GM19463 (cell line): ENCODE data around the gene C14orf132.

Experiments
- ATAC-seq: cut with Tn5 transposase; IDR thresholded peaks from one replicate; pipeline ENCODE4 v1.9.1; 2021; ENCODE audit warnings: mild to moderate bottlenecking, moderate library complexity; ENCODE audit not compliant: unreplicated experiment

Gene C14orf132

DNA sequence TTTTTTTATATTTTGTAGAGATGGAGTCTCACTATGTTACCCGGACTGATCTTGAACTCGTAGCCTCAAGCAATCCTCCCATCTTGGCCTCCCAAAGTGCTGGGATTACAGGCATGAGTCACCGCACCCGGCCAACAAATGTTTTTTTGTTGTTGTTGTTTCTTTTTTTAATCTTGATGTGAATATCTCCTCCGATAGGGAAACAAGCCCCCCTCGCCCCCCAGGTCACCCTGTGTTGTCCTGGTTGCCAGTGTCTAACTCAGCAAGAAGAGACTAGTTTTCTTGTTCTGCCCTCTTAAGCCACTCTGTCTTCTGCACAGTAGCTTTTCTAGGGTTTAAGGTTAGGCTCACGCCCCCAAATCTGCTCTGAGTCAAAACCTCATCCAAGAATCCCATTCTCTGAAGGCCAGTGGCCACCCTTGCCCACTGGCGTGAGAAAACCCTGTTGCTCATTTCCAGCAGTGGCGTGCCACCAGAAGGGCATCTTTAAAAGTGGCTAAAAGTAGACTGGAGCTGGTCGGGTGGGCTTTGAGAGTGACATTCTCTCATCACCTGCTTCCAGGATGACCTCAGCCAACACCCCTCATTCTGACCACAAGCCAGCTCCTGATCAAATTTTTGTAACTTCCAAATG lies 42.7 kb downstream of the C14orf132 start:
- no peak for ATAC-seq

DNA sequence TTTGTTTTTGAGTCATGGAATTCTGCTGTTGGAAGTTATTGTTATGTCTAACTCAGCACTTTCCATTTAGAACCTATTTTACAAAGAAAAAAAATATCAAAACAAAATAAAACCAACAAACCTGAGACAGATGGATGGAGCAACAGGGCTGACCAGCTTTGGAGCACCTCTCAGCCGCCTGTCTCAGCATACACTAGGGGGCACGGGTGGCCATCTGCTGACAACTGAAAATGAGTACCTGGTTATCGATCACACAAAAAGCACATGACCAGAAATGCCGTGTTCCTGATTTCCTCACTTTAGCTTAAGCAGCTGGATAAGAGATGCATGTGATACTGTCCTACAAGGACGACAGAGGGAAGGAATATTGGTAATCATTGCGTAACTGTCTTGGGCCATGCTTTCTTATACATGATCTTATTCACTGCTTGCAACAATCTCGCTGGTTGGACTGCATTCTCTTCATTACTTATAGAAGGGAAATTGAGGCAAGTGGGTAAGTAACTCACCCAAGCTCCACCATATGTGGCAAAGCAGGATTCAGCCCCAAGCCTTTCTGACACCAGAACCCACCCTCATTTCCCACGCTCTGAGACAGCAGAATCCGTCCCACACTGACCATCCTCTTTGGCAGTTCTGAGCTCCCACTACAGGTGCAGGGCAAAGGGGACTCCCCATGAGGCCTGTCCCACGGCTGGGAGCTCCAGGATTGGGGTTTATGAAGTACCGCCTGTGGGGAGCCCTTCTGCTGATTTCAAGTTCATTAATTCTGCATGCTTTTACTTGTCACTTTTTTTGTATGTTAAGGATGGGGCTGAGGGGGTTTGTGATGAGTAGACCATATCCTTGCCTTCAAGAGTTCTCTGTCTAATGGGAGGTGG lies 43.5 kb downstream of the C14orf132 start:
- ATAC-seq: no peak

DNA sequence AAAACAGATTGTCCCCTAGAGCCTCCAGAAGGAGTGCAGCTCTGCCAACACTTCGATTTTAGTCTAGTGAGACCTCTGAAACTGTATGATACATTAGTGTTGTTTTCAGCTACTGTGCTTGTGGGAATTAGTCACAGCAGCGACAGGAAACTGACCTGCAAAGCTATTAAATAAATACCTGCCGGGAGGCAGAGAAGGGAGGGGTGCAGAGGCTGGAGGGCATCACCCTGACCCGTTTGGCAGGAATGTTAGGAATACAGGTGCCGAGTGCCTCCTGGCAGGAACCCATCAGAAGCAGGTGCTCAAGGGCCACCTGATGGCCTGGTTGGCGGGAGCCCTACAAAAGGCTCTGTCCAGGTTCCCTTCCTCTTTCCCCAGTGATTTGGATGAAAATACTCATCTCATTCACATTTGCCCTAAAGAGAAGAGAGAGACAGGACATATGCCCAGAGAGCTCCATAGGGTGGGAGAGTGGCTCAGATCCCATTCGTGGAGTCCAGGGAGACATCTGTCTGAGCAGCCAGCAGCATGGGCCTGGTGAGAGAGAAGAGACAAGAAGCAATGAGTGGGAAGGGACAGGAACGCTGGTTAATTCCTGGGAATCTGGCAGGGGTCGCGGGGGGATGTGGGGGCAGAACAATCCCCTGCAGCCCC lies 44.6 kb downstream of the C14orf132 start:
- no peak for ATAC-seq

DNA sequence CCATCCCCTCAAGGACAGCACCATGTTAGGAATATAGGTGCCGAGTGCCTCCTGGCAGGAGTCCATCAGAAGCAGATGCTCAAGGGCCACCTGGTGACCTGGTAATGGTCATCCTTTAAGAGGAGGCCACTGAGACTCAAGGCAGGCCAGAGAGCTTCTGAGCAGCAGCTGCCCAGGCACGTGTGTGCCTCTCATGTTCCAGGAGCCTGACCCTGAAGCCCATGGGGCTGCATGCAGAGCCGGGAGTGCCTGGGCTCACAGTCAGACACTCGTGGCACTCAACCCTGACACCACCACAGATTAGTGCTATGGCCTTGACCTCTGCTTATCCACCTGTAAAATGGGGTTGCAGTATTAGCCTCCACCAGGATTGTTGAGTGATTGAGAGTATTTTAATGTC lies 45.6 kb downstream of the C14orf132 start:
- ATAC-seq: no peak

DNA sequence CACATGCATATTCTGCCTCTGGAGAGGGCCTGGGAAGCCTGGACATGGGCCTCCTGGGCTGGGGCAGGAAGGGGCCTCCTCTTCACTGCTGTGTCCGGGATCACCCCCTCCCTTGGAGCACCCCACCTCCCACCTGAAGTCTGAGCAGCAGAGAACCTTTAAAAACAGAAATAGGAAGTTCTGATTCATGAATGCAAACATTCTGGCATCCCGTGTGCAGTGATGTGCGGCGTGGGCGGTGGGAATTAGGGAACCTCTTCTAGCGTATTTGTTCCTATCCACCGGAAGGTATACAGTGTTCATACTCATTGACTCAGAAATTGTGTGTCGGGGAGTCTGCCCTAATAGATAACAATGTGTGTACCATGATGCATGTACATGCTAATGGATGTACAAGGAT lies 46.2 kb downstream of the C14orf132 start:
- no peak for ATAC-seq

DNA sequence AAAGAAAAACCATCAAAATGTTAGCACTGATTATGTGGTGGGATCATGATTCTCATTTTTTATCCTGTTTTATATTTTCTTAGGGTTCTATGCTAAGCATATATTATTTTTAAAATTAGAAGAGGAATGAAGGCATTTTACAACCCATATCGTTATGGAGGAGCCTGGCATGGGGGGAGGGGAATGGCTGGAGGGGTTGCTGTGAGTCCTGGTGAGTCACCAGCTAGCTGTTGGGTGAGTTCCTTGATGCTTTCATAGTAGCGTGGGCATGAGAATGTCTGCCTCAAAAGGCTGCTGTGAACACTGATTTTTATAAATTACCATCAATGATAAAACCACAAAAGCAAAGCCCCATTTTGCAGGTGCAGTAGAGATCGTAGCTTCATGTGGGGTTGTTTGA lies 46.9 kb downstream of the C14orf132 start:
- no peak for ATAC-seq

DNA sequence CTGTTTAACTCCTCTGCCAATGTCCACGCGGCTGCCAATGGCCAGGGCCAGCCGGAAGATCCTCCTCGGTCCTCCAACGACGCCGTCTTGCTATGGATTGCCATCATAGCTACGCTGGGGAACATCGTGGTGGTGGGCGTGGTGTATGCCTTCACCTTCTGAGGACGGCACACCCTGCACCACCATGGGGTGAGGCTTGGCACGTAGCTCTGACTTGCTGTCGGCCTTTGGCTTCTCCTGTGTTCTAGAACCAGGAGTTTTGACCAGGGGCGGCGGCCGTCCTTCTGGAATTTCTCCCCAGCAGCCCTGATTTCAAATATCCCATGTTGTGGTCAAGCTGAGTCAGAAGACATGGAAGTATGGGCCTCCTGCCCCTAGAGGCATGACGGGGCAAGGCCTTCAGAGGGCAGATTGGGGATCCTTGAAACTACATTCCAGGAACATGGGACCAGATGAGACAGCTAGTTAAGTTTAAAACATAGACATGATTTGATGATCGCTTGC lies 47.5 kb downstream of the C14orf132 start:
- ATAC-seq: no peak

DNA sequence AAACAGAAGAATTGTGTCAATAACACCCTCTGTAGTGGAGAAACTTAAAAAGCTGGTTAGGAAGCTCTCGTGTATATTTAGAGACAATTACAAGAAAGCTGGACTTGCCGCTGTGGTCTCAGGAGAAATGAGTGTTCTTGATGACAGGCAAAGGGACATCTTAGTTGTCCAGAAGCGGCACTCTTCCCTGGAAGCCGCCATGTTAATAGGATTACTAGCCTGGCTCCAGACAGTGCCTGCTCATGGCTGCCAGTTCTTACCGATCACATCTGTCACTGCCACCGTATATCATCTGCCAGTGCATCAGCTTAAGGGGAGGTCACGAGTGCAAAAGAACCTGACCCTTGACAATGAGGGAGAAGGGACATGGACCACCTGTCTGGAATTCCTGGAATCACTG lies 48.9 kb downstream of the C14orf132 start:
- ATAC-seq: no peak

DNA sequence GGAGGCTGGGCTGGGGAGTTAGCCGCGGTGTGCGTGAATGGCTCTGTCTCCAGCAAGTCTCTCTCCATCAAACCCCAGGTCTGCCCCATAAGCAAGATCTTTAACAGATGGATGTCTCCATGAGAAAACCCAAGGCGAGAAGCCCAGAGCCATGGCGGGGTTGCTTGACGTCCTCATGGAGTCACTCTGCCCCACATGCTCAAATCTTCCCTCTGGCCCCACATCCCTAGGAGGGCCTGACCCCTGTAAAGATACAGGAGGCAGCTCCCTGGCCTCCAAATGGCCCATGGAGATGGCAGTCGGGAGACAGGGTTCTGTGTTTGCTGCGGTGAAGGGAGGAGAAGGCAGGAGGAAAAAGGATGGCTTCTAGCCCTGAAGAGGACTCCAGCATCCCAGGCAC lies 49.3 kb downstream of the C14orf132 start:
- ATAC-seq: no peak

DNA sequence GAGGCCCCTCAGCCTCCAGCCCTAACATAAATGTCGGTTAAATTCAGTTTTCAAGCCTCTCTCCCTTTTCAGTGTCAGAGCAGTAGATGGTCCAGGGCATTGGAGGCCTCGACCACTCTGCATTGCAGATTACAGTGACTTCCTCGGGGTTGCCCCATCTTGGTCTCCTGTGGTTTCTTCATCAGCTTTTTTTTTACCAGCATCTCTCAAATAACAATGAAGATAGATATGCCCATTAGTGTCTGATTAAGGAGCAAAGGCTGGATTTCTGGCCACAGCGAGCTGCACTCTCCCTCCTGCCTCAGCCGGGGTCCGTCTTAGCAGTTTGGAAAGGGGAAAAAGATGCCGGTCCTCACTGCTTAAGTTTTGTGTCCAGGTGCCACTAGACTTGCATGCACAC lies 49.7 kb downstream of the C14orf132 start:
- ATAC-seq: no peak

DNA sequence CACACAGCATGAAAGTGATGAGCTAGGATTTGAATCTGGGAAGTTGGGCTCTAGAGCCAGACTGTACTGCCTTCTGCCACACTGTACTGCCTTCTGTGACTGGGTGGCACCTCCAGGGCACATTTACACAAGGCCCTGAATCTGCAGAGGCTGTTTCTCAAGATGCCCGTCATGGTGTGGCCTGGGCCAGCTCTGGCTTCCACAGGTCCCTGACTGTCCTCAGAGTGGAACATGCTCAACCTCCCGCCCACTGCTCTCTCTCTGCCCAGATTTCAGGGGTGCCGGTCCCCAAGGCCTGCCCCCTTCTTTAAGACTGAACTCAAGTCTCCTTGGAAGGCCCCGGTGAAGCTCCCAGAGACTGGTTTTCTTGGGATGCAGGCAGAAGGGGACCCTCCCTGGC lies 50.2 kb downstream of the C14orf132 start:
- no peak for ATAC-seq

DNA sequence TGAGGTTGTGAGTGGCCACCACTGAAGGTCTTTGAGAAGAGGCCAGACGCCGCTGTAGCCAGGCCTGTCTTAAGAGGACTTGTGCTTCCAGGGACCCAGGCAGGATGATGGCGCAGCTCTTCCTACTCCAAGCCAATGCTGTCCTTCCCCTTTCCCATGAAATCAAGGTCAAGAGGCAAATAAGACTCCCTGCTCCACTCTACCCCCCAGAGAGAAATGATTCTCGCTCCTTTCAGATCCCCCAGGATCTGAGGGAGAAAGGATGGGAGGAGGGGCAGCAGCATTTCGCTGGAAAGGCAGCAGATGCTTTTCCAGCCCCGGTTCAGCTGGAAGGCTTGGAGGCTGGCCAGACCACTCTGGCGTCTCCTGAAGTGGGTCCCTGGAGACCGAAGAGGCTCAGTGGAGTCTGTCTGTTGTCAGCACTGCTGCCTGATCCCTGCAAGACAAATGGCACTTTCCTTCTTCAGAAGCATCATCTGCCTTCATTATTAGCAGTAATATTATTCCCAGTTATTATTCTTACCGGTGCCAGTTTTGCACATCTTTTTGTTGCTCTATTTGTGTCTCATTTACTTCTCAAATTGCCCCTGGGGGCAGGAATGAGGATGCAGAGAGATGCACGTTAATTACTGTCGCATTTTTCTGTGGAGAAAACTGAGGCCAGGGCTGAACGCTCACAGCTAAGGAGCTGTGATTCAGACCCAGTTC lies 51.4 kb downstream of the C14orf132 start:
- no peak for ATAC-seq

DNA sequence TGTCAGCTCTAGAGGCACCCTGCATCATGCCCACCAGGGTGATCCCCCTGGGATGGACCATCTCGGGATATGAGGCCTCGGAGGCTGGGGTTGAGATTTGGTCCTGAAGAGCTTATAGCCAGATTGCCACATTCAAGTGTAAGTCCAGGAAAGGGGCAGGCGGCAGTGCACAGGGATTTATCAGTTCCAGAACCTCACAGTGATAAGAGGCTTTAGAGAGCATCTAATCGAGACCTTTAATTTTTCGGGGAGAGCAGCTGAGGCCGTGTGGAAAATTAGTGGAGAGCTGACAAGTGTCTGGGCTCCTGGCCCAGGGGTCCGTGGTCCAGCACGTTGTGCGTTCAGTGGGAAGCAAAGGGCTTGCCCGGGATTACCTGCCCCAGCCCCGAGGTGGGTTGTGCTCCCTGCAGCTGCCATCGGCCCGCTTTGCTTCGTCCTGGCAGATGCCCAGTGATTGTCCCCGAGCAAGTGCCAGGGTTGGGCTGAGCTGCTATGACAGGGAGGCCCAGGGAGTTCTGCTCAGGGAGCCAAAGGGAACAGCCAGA lies 52.1 kb downstream of the C14orf132 start:
- no peak for ATAC-seq

DNA sequence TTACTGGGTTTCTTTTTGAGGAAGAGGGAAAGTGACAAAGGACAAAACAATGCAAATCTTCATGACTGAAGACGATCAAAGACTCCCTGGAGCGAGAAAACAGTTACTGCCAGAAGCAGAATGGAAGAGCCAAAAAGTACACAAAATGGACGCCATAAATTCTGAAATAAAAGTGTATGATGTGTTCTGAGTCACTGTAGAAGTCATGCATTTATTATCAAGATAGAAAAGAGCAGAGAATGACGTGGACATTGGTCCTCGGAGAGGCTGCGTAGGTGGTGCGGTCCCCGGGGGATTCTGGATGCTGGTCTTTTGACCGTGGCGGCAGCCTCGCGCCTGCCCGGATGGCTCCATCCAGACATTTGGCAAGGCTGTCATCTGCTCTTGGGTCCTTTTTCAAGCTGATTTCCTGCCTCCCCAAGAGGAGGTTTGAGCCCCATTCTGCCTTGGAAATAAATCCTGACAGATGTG lies 52.8 kb downstream of the C14orf132 start:
- ATAC-seq: no peak

DNA sequence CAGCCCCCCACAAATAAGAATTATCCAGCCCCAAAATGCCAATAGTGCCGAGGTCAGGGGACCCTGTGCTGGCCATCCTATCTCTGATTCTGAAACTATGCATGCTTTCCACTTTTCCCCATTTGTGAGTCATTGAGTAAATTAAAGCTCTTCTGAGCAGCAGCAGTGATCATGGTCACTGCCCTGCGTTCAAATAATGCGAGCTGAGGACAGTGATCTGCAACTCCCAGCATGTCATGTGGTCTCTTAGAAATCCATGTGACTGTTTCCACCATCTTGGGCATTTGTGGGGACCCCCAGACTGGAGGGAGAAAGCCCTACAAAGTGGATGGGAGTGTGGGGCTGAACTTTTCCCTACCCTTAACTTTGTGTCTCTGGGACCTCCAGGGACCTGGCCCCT lies 53.8 kb downstream of the C14orf132 start:
- ATAC-seq: no peak

DNA sequence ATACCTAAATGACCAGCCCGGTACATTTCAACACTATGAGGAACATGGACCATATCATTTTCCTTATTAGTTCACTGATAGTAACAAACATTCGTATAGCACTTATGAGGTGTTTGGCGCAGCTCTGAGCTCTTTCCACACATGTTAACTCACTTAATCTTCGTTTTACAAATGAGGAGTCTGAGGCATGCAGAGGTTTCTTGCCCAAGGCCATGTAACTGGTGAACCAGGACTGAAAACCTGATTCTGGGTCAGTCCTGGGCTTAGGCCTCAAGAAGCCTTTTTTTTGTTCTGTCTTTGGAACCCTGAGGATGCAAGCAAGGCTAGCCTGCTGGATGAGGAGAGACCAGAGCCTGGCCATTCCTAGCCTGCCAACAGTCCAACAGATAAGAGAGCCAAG lies 55.0 kb downstream of the C14orf132 start:
- no peak for ATAC-seq

DNA sequence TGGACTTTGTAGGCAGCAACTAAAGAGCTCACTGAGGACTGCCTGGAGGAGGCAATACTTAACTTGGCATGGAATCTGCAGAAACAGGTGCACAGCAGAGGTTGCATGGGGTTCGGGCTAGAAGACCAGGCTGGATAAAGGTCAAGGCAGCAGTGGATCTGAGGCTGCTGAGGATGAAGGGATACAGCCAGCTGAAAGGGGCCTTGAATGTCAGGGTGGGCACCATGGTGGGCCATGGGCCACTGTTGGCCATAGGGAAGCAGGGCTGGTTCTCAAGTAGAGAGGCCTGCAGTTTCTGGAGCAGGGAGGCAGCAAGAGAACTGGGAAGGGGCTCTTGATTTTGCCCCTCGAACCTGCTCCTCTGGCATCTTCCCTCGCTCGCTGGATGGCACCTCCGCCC lies 55.5 kb downstream of the C14orf132 start:
- no peak for ATAC-seq

DNA sequence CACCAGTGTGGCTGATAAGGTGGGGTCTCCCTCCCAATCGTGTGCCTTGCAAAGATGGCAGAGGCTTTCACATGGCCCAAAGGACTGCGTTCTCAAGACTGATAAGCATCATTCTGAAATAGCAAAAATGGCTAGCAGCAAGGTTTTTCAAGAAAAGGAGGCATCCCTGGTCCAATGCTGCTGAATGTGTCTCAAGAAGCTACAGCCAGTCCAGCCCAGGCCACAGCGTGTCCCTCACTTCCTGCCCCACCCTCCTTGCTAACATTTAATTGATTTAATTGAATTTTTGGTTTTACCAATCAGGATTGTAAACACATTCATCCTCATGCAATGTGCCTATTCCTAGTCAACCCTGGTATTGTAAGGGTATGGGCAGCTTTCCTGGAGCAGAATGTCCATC lies 55.9 kb downstream of the C14orf132 start:
- no peak for ATAC-seq

DNA sequence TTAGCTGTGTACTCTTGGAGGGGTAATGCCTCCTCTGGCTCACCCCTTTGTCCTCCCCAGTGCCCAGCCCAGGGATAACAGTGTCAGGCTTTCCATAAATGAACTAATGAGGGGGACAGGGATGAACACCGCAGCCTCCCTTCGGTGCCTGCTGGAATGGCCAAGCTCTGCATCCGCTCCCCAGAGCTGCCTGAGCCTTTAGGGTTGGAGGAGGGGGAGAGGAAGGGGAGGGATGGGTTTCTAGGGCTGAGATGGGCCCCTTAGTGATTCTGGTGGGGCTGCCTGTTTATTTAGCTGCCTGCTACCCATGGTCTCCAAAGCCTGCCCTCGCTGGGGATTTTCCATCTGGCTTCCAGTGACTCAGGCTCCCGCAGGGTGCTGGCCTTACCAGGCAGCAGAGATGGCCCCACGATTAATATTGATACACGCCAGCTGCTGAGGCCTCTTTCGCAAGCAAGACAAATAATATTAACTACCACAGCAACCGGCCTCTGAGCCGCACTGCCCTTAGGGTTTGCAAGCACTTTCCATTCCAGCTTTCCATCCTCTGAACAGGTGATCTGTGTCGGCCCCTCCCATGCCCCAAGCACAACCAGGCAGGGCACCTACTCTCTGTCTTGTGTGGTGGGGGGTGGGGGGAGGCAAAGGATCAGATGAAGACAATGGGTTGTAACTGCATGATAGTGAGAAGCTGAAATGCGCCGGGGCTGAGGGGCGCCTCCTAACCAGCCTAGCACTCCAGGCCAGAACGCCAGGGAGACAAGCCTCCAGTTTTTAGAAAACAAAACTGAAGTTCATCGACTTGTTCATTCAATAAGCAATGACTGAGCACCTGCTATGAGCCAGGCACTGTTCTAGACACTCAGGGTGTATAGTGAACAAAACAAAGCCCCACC lies 56.7 kb downstream of the C14orf132 start:
- no peak for ATAC-seq
